Right lobe of liver (tissue), 6 donors: ENCODE measurements around the gene ARHGAP15. TPM values are rescaled to one million over a fixed set of nuclear protein-coding genes. Genes with fewer than 3 reads are reported as not detected.

Experiments
- ATAC-seq, 4 donors: fragments of 200-7000 bp; cut with Tn5 transposase; one replicate each; pipeline ENCODE4 v1.9.1; 2020; ENCODE audit warnings: mild to moderate bottlenecking in 4 of 4, moderate library complexity in 4 of 4
- DNase-seq, 3 donors: peaks; one replicate each; pipeline ENCODE4 v3.0.0-alpha.2; 2020
- H3K27ac ChIP-seq, 3 donors: fragments of 200-600 bp; one replicate each; pipeline ENCODE4 v1.8.0; 2022
- H3K27me3 ChIP-seq, 2 donors: fragments of 200-600 bp; one replicate each; pipeline ENCODE4 v1.8.0; 2022
- H3K36me3 ChIP-seq, 4 donors: fragments of 200-600 bp; sonication (generic) in 1 of 4; one replicate each; pipeline versions ENCODE4 v1.5.1 to v1.8.0; 2017 to 2022; ENCODE audit warnings: control low read depth in 1 of 4
- H3K4me1 ChIP-seq, 4 donors: fragments of 200-600 bp; sonication (generic) in 1 of 4; one replicate each; pipeline versions ENCODE4 v1.5.1 to v1.8.0; 2017 to 2022; ENCODE audit warnings: control low read depth in 1 of 4
- H3K4me3 ChIP-seq, 3 donors: fragments of 200-600 bp; one replicate each; pipeline ENCODE4 v1.8.0; 2022
- H3K9me3 ChIP-seq, 4 donors: fragments of 200-600 bp; sonication (generic) in 1 of 4; one replicate each; pipeline versions ENCODE4 v1.5.1 to v1.8.0; 2017 to 2022; ENCODE audit warnings: control low read depth in 1 of 4
- POLR2A ChIP-seq: fragments of 450-650 bp; IDR thresholded peaks from one replicate; pipeline ENCODE4 v1.6.1; 2017; ENCODE audit warnings: antibody characterized with exemption, mild to moderate bottlenecking
- WGBS: methylation state at CpG from one replicate; pipeline ENCODE4 v1.1.6; 2018; ENCODE audit warnings: low coverage, low lambda C conversion rate; ENCODE audit not compliant: insufficient coverage; ENCODE audit errors: missing lambda C conversion rate; 5-methylcytosine and 5-hydroxymethylcytosine counted together
- intact Hi-C, 2 donors: fragments of 100-400 bp; cut with DNase I; formaldehyde crosslinking; loops; one replicate each; pipeline versions ENCODE4 v1.11.2 to v1.14.1; 2022
- total RNA-seq, 6 experiments: library from RNA; depleted of rRNA in 2 of 6; stranded (reverse); fragments of >200 nt in 2 of 6; fragmentation: NEBNext Ultra II Directional in 3 of 6; extraction: Animal tissue kit (Norgen Biotek cat#: 25700) in 3 of 6; gene quantifications; one replicate each; pipeline versions ENCODE4 v1.1.0 to v1.2.4, GENCODE V29; 2016 to 2023
- TF ChIP-seq, protein P1 (sequence below), 4 donors: fragments of 200-600 bp in 3 of 4; fragments of 450-650 bp in 1 of 4; IDR thresholded peaks; one replicate each; pipeline versions ENCODE4 v1.5.1 to v1.8.0; 2016 to 2022; ENCODE audit warnings: antibody characterized with exemption in 4 of 4, mild to moderate bottlenecking in 2 of 4
- donor health status: DM: no; HTN: yes; CAD: no.
- donor health status: DM: no; HTN: no; CAD: no.
- donor health status: DM: no; HTN: no; CAD: no.
- donor health status: DM: no; HTN: yes; CAD: no.
- donor health status: DM: no; HTN: yes; CAD: no.

The ARHGAP15 gene
- total RNA-seq, 6 experiments from 2014 or later = 3.3 to 8.2 (median 6.6) TPM

DNA sequence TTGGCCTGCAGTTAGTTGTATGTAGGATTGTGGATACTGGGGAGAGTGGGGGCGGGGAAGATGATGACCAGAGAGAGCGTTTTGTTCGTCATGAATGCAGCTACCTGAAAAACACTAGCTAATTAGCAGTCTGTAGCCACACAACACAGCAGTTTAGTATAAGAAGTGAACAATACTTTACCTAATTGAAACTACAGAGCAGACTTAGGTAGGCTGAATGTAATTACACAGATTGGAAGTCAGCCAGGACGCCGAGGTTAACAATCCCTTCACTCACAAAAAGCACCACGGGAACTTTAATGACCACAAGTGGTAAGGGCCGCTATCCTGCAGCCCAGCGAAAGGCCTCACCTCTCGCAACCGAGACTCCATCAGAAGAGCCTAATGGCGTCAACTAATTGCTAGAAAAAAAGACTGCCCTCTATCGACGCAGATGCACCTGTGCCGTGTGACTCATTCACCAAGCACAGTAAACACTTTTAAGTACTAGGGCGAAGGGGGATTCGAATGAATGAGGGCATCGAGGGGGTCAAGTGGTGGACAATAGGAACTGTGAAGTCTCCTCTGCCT lies 591.0 kb downstream of the ARHGAP15 start:
- no peak overlapping the region for H3K4me3 ChIP-seq
- no peak for ATAC-seq
- TF ChIP-seq POLR2A = no peak
- TF ChIP-seq, protein P1, sequence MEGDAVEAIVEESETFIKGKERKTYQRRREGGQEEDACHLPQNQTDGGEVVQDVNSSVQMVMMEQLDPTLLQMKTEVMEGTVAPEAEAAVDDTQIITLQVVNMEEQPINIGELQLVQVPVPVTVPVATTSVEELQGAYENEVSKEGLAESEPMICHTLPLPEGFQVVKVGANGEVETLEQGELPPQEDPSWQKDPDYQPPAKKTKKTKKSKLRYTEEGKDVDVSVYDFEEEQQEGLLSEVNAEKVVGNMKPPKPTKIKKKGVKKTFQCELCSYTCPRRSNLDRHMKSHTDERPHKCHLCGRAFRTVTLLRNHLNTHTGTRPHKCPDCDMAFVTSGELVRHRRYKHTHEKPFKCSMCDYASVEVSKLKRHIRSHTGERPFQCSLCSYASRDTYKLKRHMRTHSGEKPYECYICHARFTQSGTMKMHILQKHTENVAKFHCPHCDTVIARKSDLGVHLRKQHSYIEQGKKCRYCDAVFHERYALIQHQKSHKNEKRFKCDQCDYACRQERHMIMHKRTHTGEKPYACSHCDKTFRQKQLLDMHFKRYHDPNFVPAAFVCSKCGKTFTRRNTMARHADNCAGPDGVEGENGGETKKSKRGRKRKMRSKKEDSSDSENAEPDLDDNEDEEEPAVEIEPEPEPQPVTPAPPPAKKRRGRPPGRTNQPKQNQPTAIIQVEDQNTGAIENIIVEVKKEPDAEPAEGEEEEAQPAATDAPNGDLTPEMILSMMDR (IDR thresholded peaks at IDR 0.05) = no peak
- no peak for DNase-seq
- H3K27ac ChIP-seq = no peak overlapping the region
- intact Hi-C loops = no loop called here
- H3K27me3 ChIP-seq = no peaks in the 10 kb centered on the region
- 75% methylated on average over 14 of the region's 17 CpGs for WGBS
- no peaks in the 10 kb centered on the region for H3K4me1 ChIP-seq
- no peaks in the 10 kb centered on the region for H3K9me3 ChIP-seq
- no peaks in the 10 kb centered on the region for H3K36me3 ChIP-seq

DNA sequence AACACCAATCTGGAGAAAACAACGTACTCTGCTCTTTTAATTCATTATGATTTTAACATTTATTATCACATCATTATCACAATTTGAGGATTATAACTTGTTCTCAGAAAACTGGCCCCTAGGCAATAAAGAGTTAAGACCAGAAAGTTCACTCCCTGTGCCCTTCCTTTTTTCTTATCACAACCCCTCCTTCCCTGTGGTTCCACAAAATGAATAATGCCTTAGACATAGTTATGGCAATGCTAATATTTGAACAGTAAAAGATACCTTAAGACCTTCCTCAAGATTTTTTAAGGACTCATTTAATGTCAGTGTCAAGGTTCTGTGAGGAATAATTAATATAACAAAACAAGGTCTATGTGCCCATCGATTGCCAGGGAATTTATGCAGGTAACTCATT lies 596.2 kb downstream of the ARHGAP15 start:
- Histone ChIP-seq H3K27me3 (no peaks in the 10 kb centered on the region), H3K4me3 (no peak overlapping the region), H3K4me1 (no peaks in the 10 kb centered on the region), H3K9me3 (no peaks in the 10 kb centered on the region), H3K36me3 (no peaks in the 10 kb centered on the region), H3K27ac (no peak overlapping the region)
- intact Hi-C loops = no loop called here
- WGBS = 57% methylated on average over 2 of the region's 2 CpGs
- ATAC-seq (no peak), DNase-seq (no peak)
- TF ChIP-seq, protein P1 (IDR thresholded peaks at IDR 0.05) = no peak
- no peak for TF ChIP-seq POLR2A

DNA sequence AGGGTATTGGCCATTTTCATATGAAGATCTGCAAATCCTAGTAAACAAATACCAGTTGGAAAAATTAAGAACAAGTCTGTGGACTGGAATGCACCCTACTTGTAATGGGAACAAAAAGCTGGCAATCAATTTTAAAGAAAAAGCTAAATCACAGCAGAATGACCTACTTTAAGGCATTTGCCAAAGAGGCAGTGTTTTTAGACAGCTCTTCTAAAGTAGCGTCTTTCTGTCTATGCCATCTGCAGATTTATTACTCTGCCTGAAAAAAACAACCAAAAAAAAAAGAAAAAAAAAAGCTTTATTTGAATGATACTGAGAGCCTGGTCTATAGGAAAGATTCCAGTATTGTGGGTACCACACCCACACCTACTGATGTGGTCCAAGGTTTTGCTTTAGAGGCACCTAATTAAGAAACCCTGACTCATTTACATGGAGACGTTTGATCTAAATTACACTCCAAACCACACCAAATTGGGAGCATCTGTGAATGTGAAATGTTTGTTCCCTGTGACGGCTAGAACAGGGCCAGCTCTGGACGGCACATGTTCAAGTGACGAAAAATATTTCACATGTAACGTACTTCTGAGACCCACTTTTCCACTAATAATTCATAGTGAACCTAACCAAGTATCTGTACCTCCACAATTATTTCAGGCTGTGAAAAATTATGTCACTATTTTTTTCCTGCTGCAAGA lies 597.1 kb downstream of the ARHGAP15 start:
- Histone ChIP-seq H3K4me3 (no peak overlapping the region), H3K9me3 (no peaks in the 10 kb centered on the region), H3K27ac (no peak overlapping the region), H3K27me3 (no peaks in the 10 kb centered on the region), H3K4me1 (no peaks in the 10 kb centered on the region), H3K36me3 (no peaks in the 10 kb centered on the region)
- ATAC-seq = no peak
- intact Hi-C loops = no loop called here
- DNase-seq = no peak
- 69% methylated on average over 6 of the region's 6 CpGs for WGBS
- no peak for TF ChIP-seq POLR2A
- TF ChIP-seq, protein P1 (IDR thresholded peaks at IDR 0.05) = no peak

DNA sequence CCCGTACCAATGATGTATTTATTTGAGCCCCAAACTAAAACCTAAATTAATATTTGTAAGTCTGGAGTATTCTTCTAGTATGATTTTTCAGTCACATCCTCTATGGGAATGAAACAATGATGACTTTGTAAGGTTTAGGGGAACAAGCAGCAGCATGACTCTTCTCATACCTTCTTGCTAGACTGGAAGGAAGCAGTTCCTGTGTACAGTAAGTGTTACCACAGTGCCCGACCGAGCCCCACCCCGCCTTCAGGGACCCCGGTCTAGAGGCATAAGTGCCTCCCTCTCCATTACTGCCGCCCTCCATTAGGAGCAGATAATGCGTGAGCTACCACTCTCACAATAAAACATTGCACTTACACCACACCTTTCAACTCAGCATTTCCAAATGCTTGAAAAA lies 599.3 kb downstream of the ARHGAP15 start:
- ATAC-seq = no peak
- no peaks in the 10 kb centered on the region for H3K9me3 ChIP-seq
- H3K4me3 ChIP-seq = no peak overlapping the region
- intact Hi-C loops = no loop called here
- H3K27ac ChIP-seq = no peak overlapping the region
- H3K27me3 ChIP-seq = no peaks in the 10 kb centered on the region
- H3K36me3 ChIP-seq = no peaks in the 10 kb centered on the region
- no peaks in the 10 kb centered on the region for H3K4me1 ChIP-seq
- TF ChIP-seq POLR2A = no peak
- TF ChIP-seq, protein P1 (IDR thresholded peaks at IDR 0.05) = no peak
- 63% methylated on average over 7 of the region's 7 CpGs for WGBS
- DNase-seq = no peak
